IPS-NIHi7 (cell line): ENCODE data around the gene KCNJ11.
A peak's percentile ranks its signal among the peaks of the same experiment; 100 is the strongest.
"Not testable (repeated sequence)": the region's sequence is repeated elsewhere in the genome, so short reads cannot be mapped to it uniquely, and the experiment has no call there.

Source experiments
- DNase-seq: peaks from one replicate; pipeline ENCODE4 v3.0.0; 2012; ENCODE audit warnings: mixed read lengths; ENCODE audit errors: extremely low spot score

The KCNJ11 gene

GRCh38 chr11:17388609-17389210, at the start of gene KCNJ11:
KCNJ11 (minus strand) TSS chr11:17388659; CDS start chr11:17388091, 568 bp downstream.
- DNase-seq = peak; percentile 55

- DNase-seq = no peak
Measured at GRCh38 chr11:17437366-17437765, 48.9 kb upstream of the KCNJ11 start.

- DNase-seq = no peak
Measured at GRCh38 chr11:17434108-17434507, 45.6 kb upstream of the KCNJ11 start.

- no peak for DNase-seq
Measured at GRCh38 chr11:17432002-17432401, 43.5 kb upstream of the KCNJ11 start.

- no peak for DNase-seq
Measured at GRCh38 chr11:17431139-17431538, 42.7 kb upstream of the KCNJ11 start.

- no peak for DNase-seq
Measured at GRCh38 chr11:17430616-17431015, 42.2 kb upstream of the KCNJ11 start.

GRCh38 chr11:17428925-17429324, 40.5 kb upstream of the KCNJ11 start:
- no peak for DNase-seq

- DNase-seq = no peak
Measured at GRCh38 chr11:17428261-17428660, 39.8 kb upstream of the KCNJ11 start.

GRCh38 chr11:17426233-17426632, 37.8 kb upstream of the KCNJ11 start:
- DNase-seq = not testable (repeated sequence)

- DNase-seq = no peak
Measured at GRCh38 chr11:17423533-17424310, 35.3 kb upstream of the KCNJ11 start.

- DNase-seq = no peak
Measured at GRCh38 chr11:17421781-17422180, 33.3 kb upstream of the KCNJ11 start.

- DNase-seq = no peak
Measured at GRCh38 chr11:17418444-17419081, 30.1 kb upstream of the KCNJ11 start.

GRCh38 chr11:17416492-17416891, 28.0 kb upstream of the KCNJ11 start:
- no peak for DNase-seq

- DNase-seq = no peak
Measured at GRCh38 chr11:17415523-17416104, 27.2 kb upstream of the KCNJ11 start.

- DNase-seq = no peak
Measured at GRCh38 chr11:17414992-17415391, 26.5 kb upstream of the KCNJ11 start.

- no peak for DNase-seq
Measured at GRCh38 chr11:17414317-17414737, 25.9 kb upstream of the KCNJ11 start.

- DNase-seq = no peak
Measured at GRCh38 chr11:17413414-17414316, 25.2 kb upstream of the KCNJ11 start.

- DNase-seq = no peak
Measured at GRCh38 chr11:17412488-17413180, 24.2 kb upstream of the KCNJ11 start.

- no peak for DNase-seq
Measured at GRCh38 chr11:17411418-17411817, 23.0 kb upstream of the KCNJ11 start.

GRCh38 chr11:17410606-17411379, 22.3 kb upstream of the KCNJ11 start:
- DNase-seq = no peak
